Vagina (tissue), 2 donors: ENCODE results near the gene RNF26.

Experiments used
- CTCF ChIP-seq, 3 experiments: fragments of 450-650 bp in 2 of 3; fragments of 200-600 bp in 1 of 3; sonication (generic) in 1 of 3; IDR thresholded peaks; one replicate each; pipeline ENCODE4 v1.5.1; 2017 to 2019; ENCODE audit warnings: antibody characterized with exemption in 3 of 3, mild to moderate bottlenecking in 2 of 3, moderate library complexity in 2 of 3
- POLR2A ChIP-seq, 2 donors: fragments of 450-650 bp; IDR thresholded peaks; one replicate each; pipeline ENCODE4 v1.6.1; 2017; ENCODE audit warnings: antibody characterized with exemption in 2 of 2, mild to moderate bottlenecking in 2 of 2, moderate library complexity in 2 of 2
- POLR2AphosphoS5 ChIP-seq, 2 donors: sonication (generic); formaldehyde crosslinking; IDR thresholded peaks; one replicate each; pipeline ENCODE4 v1.9.0; 2017; ENCODE audit warnings: antibody characterized with exemption in 2 of 2, mild to moderate bottlenecking in 2 of 2, low read depth in 1 of 2; ENCODE audit not compliant: insufficient read depth in 1 of 2

- TF ChIP-seq POLR2AphosphoS5 (IDR thresholded peaks at IDR 0.05; ENCODE audit: insufficient read depth in 1 of 2, low read depth in 1 of 2) (no peak), CTCF (IDR thresholded peaks at IDR 0.05) (peak; percentile 33 to 69 (median 39)), POLR2A (IDR thresholded peaks at IDR 0.05) (no peak)
These were observed 10.7 kb upstream of the RNF26 start for GRCh38 chr11:119323532-119324033.
